HepG2 (cell line): ENCODE data around the gene GFER. TPM values are rescaled to one million over a fixed set of nuclear protein-coding genes. Genes with fewer than 3 reads are reported as not detected.

Experiments used
- ATAC-seq: fragments of 200-7000 bp; cut with Tn5 transposase; 3 replicates; pipeline ENCODE4 v1.9.1; 2020; ENCODE audit warnings: mild to moderate bottlenecking, moderate library complexity
- BruUV-seq: library from RNA; stranded (reverse); fragments of 400-500 nt; replicated peaks from 2 replicates; lab custom pipeline; 2021; lab: Mats Ljungman, UMichigan
- CTCF ChIA-PET: fragments of 300-600 bp; formaldehyde crosslinking; extraction: SDS; loops from one replicate; lab custom pipeline; 2021; ENCODE audit warnings: low total read pairs, inconsistent platforms, low intra/inter-chr PET ratio; lab: Yijun Ruan, JAX
- POLR2A ChIA-PET: fragments of 350-600 bp; sonication (Branson Sonifier 250); formaldehyde crosslinking; loops from one replicate; lab custom pipeline; 2020; ENCODE audit warnings: antibody characterized with exemption, inconsistent platforms; lab: Yijun Ruan, JAX
- DNase-seq: peaks from one replicate; pipeline ENCODE4 v3.0.0-alpha.2; 2015; ENCODE audit warnings: low spot score
- FAIRE-seq: peaks from 3 replicates; lab custom pipeline; 2011; peaks lifted over from hg19 to GRCh38; lab: Jason Lieb, UNC
- H2AFZ ChIP-seq: one replicate; pipeline ENCODE4 v1.6.1; 2011; ENCODE audit warnings: low read length, inconsistent platforms
- H3K27ac ChIP-seq: fragments of 300-600 bp; 3 replicates; pipeline ENCODE4 v1.8.0; 2011; ENCODE audit warnings: mixed run types, mild to moderate bottlenecking, mixed read lengths, low read length, inconsistent platforms; ENCODE audit not compliant: insufficient read depth; ENCODE audit errors: extremely low read length
- H3K27me3 ChIP-seq, 2 experiments: fragments of 200-600 bp in 1 of 2; 2 replicates in 1 of 2; 3 replicates in 1 of 2; pipeline versions ENCODE4 v1.6.0 to v1.8.0; 2011; ENCODE audit warnings: low read length in 2 of 2, mild to moderate bottlenecking in 2 of 2, moderate library complexity in 2 of 2, inconsistent platforms in 1 of 2; ENCODE audit not compliant: insufficient read depth in 2 of 2, control insufficient read depth in 1 of 2
- H3K36me3 ChIP-seq, 2 experiments: fragments of 200-600 bp in 1 of 2; replicated peaks in 1 of 2; 2 replicates in 1 of 2; 3 replicates in 1 of 2; pipeline versions ENCODE4 v1.5.1 to v1.8.0; 2011; ENCODE audit warnings: low read length in 2 of 2, inconsistent platforms in 1 of 2; ENCODE audit not compliant: insufficient read depth in 2 of 2, control insufficient read depth in 1 of 2
- H3K4me1 ChIP-seq: 2 replicates; pipeline ENCODE4 v1.5.1; 2012; ENCODE audit warnings: low read length, inconsistent platforms; ENCODE audit not compliant: insufficient read depth
- H3K4me2 ChIP-seq: 2 replicates; pipeline ENCODE4 v1.6.0; 2011; ENCODE audit warnings: low read depth, low read length, inconsistent platforms
- H3K4me3 ChIP-seq, 3 experiments: fragments of 200-600 bp in 1 of 3; sonication (generic), shearing (Covaris generic) in 1 of 3; replicated peaks in 1 of 3; 2 replicates each; pipeline ENCODE4 v1.5.1; 2011 to 2016; ENCODE audit warnings: low read length in 3 of 3, inconsistent platforms in 2 of 3, low read depth in 2 of 3, mild to moderate bottlenecking in 2 of 3, control low read depth in 1 of 3, mixed read lengths in 1 of 3; ENCODE audit not compliant: insufficient read depth in 1 of 3
- H3K79me2 ChIP-seq: one replicate; pipeline ENCODE4 v1.6.1; 2011; ENCODE audit warnings: low read length, inconsistent platforms; ENCODE audit not compliant: insufficient read depth
- H3K9ac ChIP-seq: 2 replicates; pipeline ENCODE4 v1.6.0; 2011; ENCODE audit warnings: mild to moderate bottlenecking, low read depth, low read length, inconsistent platforms; ENCODE audit not compliant: insufficient read depth
- H3K9me3 ChIP-seq: 2 replicates; pipeline ENCODE4 v1.5.1; 2012; ENCODE audit warnings: mild to moderate bottlenecking, low read length
- H4K20me1 ChIP-seq: 2 replicates; pipeline ENCODE4 v1.6.0; 2011; ENCODE audit warnings: inconsistent platforms, mild to moderate bottlenecking, low read length, moderate library complexity; ENCODE audit not compliant: insufficient read depth
- CBFB ChIP-seq: sonication (generic); formaldehyde crosslinking; IDR thresholded peaks from 2 replicates; pipeline ENCODE4 v1.4.0; 2020; ENCODE audit warnings: missing genetic modification reagents
- NCOA2 ChIP-seq: sonication (generic); formaldehyde crosslinking; IDR thresholded peaks from 2 replicates; pipeline ENCODE4 v1.8.0; 2022; ENCODE audit warnings: inconsistent platforms
- NR2F2 ChIP-seq: IDR thresholded peaks from 2 replicates; pipeline ENCODE4 v1.6.1; 2012; ENCODE audit warnings: low read depth, inconsistent platforms, borderline replicate concordance
- PAWR ChIP-seq: sonication (generic); formaldehyde crosslinking; IDR thresholded peaks from 2 replicates; pipeline ENCODE4 v1.4.0; 2020; ENCODE audit warnings: missing genetic modification reagents, mild to moderate bottlenecking, borderline replicate concordance
- RBFOX2 ChIP-seq: fragments of 200-400 bp; formaldehyde crosslinking; IDR thresholded peaks from 2 replicates; pipeline ENCODE4 v1.6.1; 2017; ENCODE audit warnings: low read depth, mild to moderate bottlenecking, low read length
- RFX3 ChIP-seq: IDR thresholded peaks from 2 replicates; pipeline ENCODE4 v1.6.1; 2016; ENCODE audit warnings: missing biosample characterization, missing genetic modification reagents
- RNF219 ChIP-seq: sonication (generic); formaldehyde crosslinking; IDR thresholded peaks from 2 replicates; pipeline ENCODE4 v1.5.0; 2020; ENCODE audit warnings: mild to moderate bottlenecking, missing genetic modification reagents
- SCMH1 ChIP-seq: sonication (generic); formaldehyde crosslinking; IDR thresholded peaks from 2 replicates; pipeline ENCODE4 v1.9.0; 2021; ENCODE audit warnings: missing genetic modification reagents, mild to moderate bottlenecking, borderline replicate concordance
- SOX13 ChIP-seq, 3 experiments: fragments of 450-650 bp in 1 of 3; sonication (generic) in 1 of 3; formaldehyde crosslinking in 1 of 3; IDR thresholded peaks in 2 of 3; conservative IDR thresholded peaks in 1 of 3; 2 replicates each; pipeline versions ENCODE4 v1.5.0 to v1.6.1; 2016 to 2020; ENCODE audit warnings: antibody characterized with exemption in 1 of 3, mild to moderate bottlenecking in 1 of 3, missing compliant biosample characterization in 1 of 3, missing genetic modification reagents in 1 of 3, moderate library complexity in 1 of 3
- SP2 ChIP-seq: sonication (generic); formaldehyde crosslinking; IDR thresholded peaks from 2 replicates; pipeline ENCODE4 v1.5.1; 2020; ENCODE audit warnings: mild to moderate bottlenecking, missing genetic modification reagents
- ZNF282 ChIP-seq: fragments of 450-650 bp; IDR thresholded peaks from 2 replicates; pipeline ENCODE4 v1.6.1; 2018; ENCODE audit not compliant: partially characterized antibody
- ZNF432 ChIP-seq: sonication (generic); formaldehyde crosslinking; IDR thresholded peaks from 2 replicates; pipeline ENCODE4 v1.5.0; 2020; ENCODE audit warnings: missing genetic modification reagents, mild to moderate bottlenecking, borderline replicate concordance
- ZNF510 ChIP-seq: sonication (generic); formaldehyde crosslinking; IDR thresholded peaks from 2 replicates; pipeline ENCODE4 v1.4.0; 2020; ENCODE audit warnings: low read depth, mild to moderate bottlenecking, missing genetic modification reagents
- ZNF598 ChIP-seq: sonication (generic); formaldehyde crosslinking; IDR thresholded peaks from 2 replicates; pipeline ENCODE4 v1.5.1; 2020; ENCODE audit warnings: mild to moderate bottlenecking, missing genetic modification reagents, borderline replicate concordance
- ZNF839 ChIP-seq: sonication (generic); formaldehyde crosslinking; IDR thresholded peaks from 2 replicates; pipeline ENCODE4 v1.4.0; 2020; ENCODE audit warnings: missing genetic modification reagents, mild to moderate bottlenecking, borderline replicate concordance
- ZSCAN12 ChIP-seq: sonication (generic); formaldehyde crosslinking; IDR thresholded peaks from 2 replicates; pipeline ENCODE4 v1.9.0; 2021; ENCODE audit warnings: mild to moderate bottlenecking, missing genetic modification reagents
- WGBS: methylation state at CpG from one replicate; pipeline ENCODE4 v1.1.6; 2017; ENCODE audit warnings: low lambda C conversion rate; 5-methylcytosine and 5-hydroxymethylcytosine counted together
- in situ Hi-C: cut with HindIII; loops from 2 replicates; pipeline ENCODE4 v1.10.0; 2017; ENCODE audit warnings: low pct_unique_long_range_greater_than_20kb; ENCODE audit not compliant: extremely low pct_ligation_motif_present
- intact Hi-C: fragments of 100-400 bp; cut with micrococcal nuclease; formaldehyde crosslinking; loops from one replicate; pipeline ENCODE4 v1.10.0; 2022; ENCODE audit not compliant: unreplicated experiment
- polyA plus RNA-seq, 8 experiments: library from polyadenylated mRNA; depleted of rRNA in 3 of 8; stranded (reverse) in 7 of 8; unstranded in 1 of 8; fragments of >200 nt; fragmentation: Illumina TruSeq in 4 of 8; extraction: Trizol in 4 of 8; gene quantifications; 2 replicates each; pipeline versions ENCODE4 v1.2.1 to v1.2.3, GENCODE V29; 2011 to 2016; ENCODE audit warnings: low read depth in 4 of 8, missing spikeins in 1 of 8, mixed read lengths in 1 of 8; ENCODE audit not compliant: insufficient read depth in 1 of 8
- total RNA-seq, 5 experiments: library from RNA; depleted of rRNA; stranded (reverse); fragments of >200 nt; fragmentation: Illumina TruSeq; extraction: Trizol; gene quantifications; 2 replicates each; pipeline ENCODE4 v1.2.3, GENCODE V29; 2016; ENCODE audit warnings: low read depth in 1 of 5

The GFER gene
- total and polyA plus RNA-seq, 2 of the 13 experiments (the other 11 are each of a cell fraction or from before 2014, with no cell fraction given): 28.6 to 71.7 TPM

- Histone ChIP-seq H3K4me3 (no peak overlapping the region), H3K79me2 (peaks cover 7% of the 10 kb centered on the region), H3K9ac (no peak overlapping the region), H3K4me2 (no peak overlapping the region), H3K27me3 (no peaks in the 10 kb centered on the region), H3K36me3 (peaks cover 21 to 34% of the 10 kb centered on the region in 2 experiments; a peak in 3 of 5 replicates), H3K4me1 (peaks cover 24% of the 10 kb centered on the region), H3K27ac (no peak overlapping the region), H2AFZ (no peak overlapping the region), H3K9me3 (no peaks in the 10 kb centered on the region), H4K20me1 (no peaks in the 10 kb centered on the region)
- POLR2A ChIA-PET: interaction anchor here (0.6 to 1.4 kb wide), 3 partner anchors 13 to 145 kb away, joined by 3 to 6 read pairs (median 4); partner anchors contain the start of gene RPS2
- DNase-seq (no peak), FAIRE-seq (no peak), ATAC-seq (no peak)
- BruUV-seq: no TSS peak
- in situ Hi-C loops (no loop called here), intact Hi-C loops (no loop called here)
- WGBS: 100% methylated on average over 2 of the region's 18 CpGs
- TF ChIP-seq ZSCAN12 (CRISPR knock-in tag) (no peak), RBFOX2 (peak; percentile 31; the same call in 1 of the 2 replicates)
- CTCF ChIA-PET: no interaction called here
Observed at GRCh38 chr16:1977875-1978268, 6.1 kb upstream of the GFER start.

DNA sequence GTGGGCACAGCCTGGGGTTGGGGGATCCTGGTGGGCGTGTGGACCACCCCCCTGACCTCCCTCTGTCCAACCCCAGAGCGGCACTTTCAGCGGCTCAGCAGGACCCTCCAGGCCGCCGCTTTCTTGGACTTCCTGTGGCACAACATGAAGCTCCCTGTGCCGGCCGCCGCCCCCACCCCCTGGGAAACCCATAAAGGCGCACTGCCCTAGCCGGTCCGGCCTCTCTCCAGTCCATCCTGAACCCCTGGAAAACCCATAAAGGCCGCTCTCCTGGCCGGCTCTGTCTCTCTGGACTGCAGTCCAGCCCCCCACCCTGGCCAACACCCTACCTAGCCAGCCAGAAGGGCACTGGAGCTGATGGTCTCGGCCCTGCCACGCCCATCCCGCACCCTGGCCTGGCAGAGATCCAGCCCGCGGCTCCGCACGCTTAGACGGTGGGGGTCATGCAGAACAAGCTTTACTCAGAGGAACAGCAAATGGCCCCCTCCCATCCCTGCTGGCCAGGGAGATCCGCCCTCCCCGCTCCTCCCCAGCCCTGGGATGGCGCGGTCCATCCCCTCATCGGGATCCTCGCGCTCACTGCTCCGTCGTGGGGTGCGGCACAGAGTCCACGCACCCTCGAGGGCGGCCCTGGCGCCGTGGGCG is 5.4 kb upstream of the GFER start:
- H3K9me3 ChIP-seq: no peaks in the 10 kb centered on the region
- FAIRE-seq (no peak), ATAC-seq (no peak), DNase-seq (no peak)
- H3K36me3 ChIP-seq: peaks cover 21 to 34% of the 10 kb centered on the region in 2 experiments; a peak in 3 of 5 replicates
- CTCF ChIA-PET: no interaction called here
- intact Hi-C loops (no loop called here), in situ Hi-C loops (no loop called here)
- H3K9ac ChIP-seq: no peak overlapping the region
- BruUV-seq: no TSS peak
- H3K4me3 ChIP-seq: no peak overlapping the region
- no peak for TF ChIP-seq NCOA2 (CRISPR knock-in tag)
- no peak for TF ChIP-seq PAWR (CRISPR knock-in tag)
- TF ChIP-seq SP2 (CRISPR knock-in tag): no peak
- no peak for TF ChIP-seq RFX3 (CRISPR knock-in tag)
- TF ChIP-seq SOX13 (IDR thresholded peaks at IDR 0.05): no peak
- TF ChIP-seq SOX13 (CRISPR knock-in tag; conservative IDR thresholded peaks at IDR 0.05 in 1 of 2, IDR thresholded peaks at IDR 0.05 in 1 of 2): no peak
- TF ChIP-seq RNF219 (CRISPR knock-in tag): no peak
- TF ChIP-seq ZNF839 (CRISPR knock-in tag): no peak
- TF ChIP-seq CBFB (CRISPR knock-in tag): no peak
- no peak for TF ChIP-seq ZNF432 (CRISPR knock-in tag)
- no peak for TF ChIP-seq ZNF510 (CRISPR knock-in tag)
- no peak for TF ChIP-seq ZNF282
- TF ChIP-seq SCMH1 (CRISPR knock-in tag): no peak
- no peak for TF ChIP-seq ZNF598 (CRISPR knock-in tag)
- no peak for TF ChIP-seq NR2F2
- H4K20me1 ChIP-seq: no peaks in the 10 kb centered on the region
- no peak overlapping the region for H3K27ac ChIP-seq
- H3K79me2 ChIP-seq: peaks cover 2% of the 10 kb centered on the region
- H3K27me3 ChIP-seq: no peaks in the 10 kb centered on the region
- WGBS: 95% methylated on average over 27 of the region's 37 CpGs
- H3K4me1 ChIP-seq: peaks cover 22% of the 10 kb centered on the region
- POLR2A ChIA-PET: interaction anchor here (0.6 to 1.4 kb wide), 2 partner anchors 14 to 145 kb away, joined by 3 to 4 read pairs; partner anchors contain the start of gene RPS2
- no peak overlapping the region for H3K4me2 ChIP-seq
- H2AFZ ChIP-seq: no peak overlapping the region
